ENCODE measurements around the gene IL1F10. TPM values are rescaled to one million over a fixed set of nuclear protein-coding genes. Genes with fewer than 3 reads are reported as not detected.
A peak's percentile ranks its signal among the peaks of the same experiment; 100 is the strongest.

The IL1F10 gene
- total and polyA plus RNA-seq, 2 of the 8 experiments (the other 6 are each of a cell fraction or from before 2014, with no cell fraction given): not detected

DNA sequence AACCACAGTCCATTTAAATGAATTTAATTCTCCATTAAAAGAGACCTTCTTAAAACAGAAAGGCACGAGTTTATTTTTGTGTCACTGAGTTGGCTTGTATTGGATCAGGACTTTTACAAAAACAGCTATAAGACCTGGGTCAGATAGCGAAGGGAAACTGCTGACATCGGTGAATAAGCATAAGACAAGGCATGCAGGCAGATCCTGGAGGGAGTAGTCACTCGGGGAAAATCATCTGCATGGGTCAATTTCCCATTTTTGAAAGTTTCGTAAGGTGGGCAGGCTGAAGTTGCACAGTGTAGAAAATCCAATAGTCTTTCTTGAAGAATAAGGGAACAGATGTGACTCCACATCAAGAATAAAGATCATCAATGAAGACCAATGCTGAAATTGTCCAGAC is 28.1 kb upstream of the IL1F10 start:
- no peak for FAIRE-seq
- POLR2A ChIA-PET (ENCODE audit: partially characterized antibody): no interaction called here

More for the DNA sequence above, 28.1 kb upstream of the IL1F10 start:
- Histone ChIP-seq H3K36me3 (ENCODE audit: control insufficient read depth in 2 of 4, insufficient read depth in 4 of 4, low read length in 3 of 4) (no peaks in the 10 kb centered on the region), H3K9ac (replicated peaks in 1 of 4; ENCODE audit: extremely low read depth in 1 of 4, low read depth in 3 of 4, low read length in 3 of 4) (no peak overlapping the region), H3K4me3 (ENCODE audit: extremely low read depth in 1 of 4, insufficient read depth in 2 of 4, low read depth in 3 of 4, low read length in 4 of 4) (no peak overlapping the region), H4K8ac (ENCODE audit: extremely low read depth, insufficient read depth, low read length) (no peak overlapping the region), H3K18ac (ENCODE audit: extremely low read depth, low read length) (no peak overlapping the region), H4K91ac (replicated peaks; ENCODE audit: insufficient read length, low read length) (no peak overlapping the region), H3K4me1 (replicated peaks in 1 of 4; ENCODE audit: control insufficient read depth in 3 of 4, insufficient read depth in 4 of 4, low read length in 3 of 4) (no peaks in the 10 kb centered on the region), H2BK120ac (replicated peaks; ENCODE audit: low read depth, low read length) (no peak overlapping the region), H4K5ac (ENCODE audit: insufficient read length, low read depth, low read length) (no peak overlapping the region), H2BK12ac (ENCODE audit: low read depth, low read length) (no peak overlapping the region), H3K23ac (ENCODE audit: insufficient read length) (no peak overlapping the region), H3K79me2 (ENCODE audit: control insufficient read depth in 1 of 2, insufficient read depth in 2 of 2, low read length in 2 of 2) (no peaks in the 10 kb centered on the region), H2AK5ac (ENCODE audit: low read depth, low read length) (no peak overlapping the region), H3K9me3 (ENCODE audit: insufficient read depth in 2 of 2, low read depth in 1 of 2, low read length in 1 of 2) (no peaks in the 10 kb centered on the region), H3K4me2 (ENCODE audit: insufficient read depth in 1 of 2, low read depth in 2 of 2, low read length in 2 of 2) (no peak overlapping the region), H3K27ac (ENCODE audit: low read depth, low read length) (no peak overlapping the region), H3K23me2 (ENCODE audit: low read depth, low read length) (no peaks in the 10 kb centered on the region), H3K56ac (replicated peaks; ENCODE audit: insufficient read length, low read depth, low read length) (no peak overlapping the region), H2BK5ac (ENCODE audit: low read depth, low read length) (no peak overlapping the region), H2AFZ (ENCODE audit: low read length) (no peak overlapping the region), H2BK20ac (ENCODE audit: low read length) (no peak overlapping the region), H3K14ac (ENCODE audit: insufficient read length) (no peak overlapping the region), H2BK15ac (ENCODE audit: low read length) (no peak overlapping the region), H3K4ac (replicated peaks; ENCODE audit: insufficient read length, low read depth, low read length) (no peak overlapping the region), H3K27me3 (replicated peaks in 1 of 4; ENCODE audit: control insufficient read depth in 3 of 4, extremely low read depth in 1 of 4, insufficient read depth in 3 of 4, low read length in 3 of 4) (no peaks in the 10 kb centered on the region; a peak in 1 of 7 replicates), H4K20me1 (replicated peaks in 1 of 2; ENCODE audit: control insufficient read depth in 1 of 2, insufficient read depth in 2 of 2, low read length in 2 of 2) (no peaks in the 10 kb centered on the region), H3K79me1 (ENCODE audit: low read depth, low read length) (no peaks in the 10 kb centered on the region)
- no peak for TF ChIP-seq TAF1 (IDR thresholded peaks at IDR 0.05; ENCODE audit: low read depth, low read length)
- TF ChIP-seq NANOG (IDR thresholded peaks at IDR 0.05; ENCODE audit: insufficient read depth, low read depth, low read length, poor library complexity, severe bottlenecking): no peak
- no peak for TF ChIP-seq KDM1A (IDR thresholded peaks at IDR 0.05; ENCODE audit: borderline replicate concordance, low read length)
- TF ChIP-seq SIRT6 (IDR thresholded peaks at IDR 0.05; ENCODE audit: low read length): no peak
- peak; percentile 6; the same call in 1 of the 2 replicates for TF ChIP-seq MAFK (IDR thresholded peaks at IDR 0.05; ENCODE audit: low read depth, low read length)
- DNase-seq (ENCODE audit: low read depth in 1 of 2, low spot score in 2 of 2): no peak
- 45% methylated on average over 5 of the region's 5 CpGs; no CpG with 5 or more reads in 1 of the 2 experiments for WGBS, 2 experiments (ENCODE audit: extremely low coverage in 1 of 2, insufficient coverage in 1 of 2, insufficient read length in 1 of 2, insufficient replicate concordance in 2 of 2, low coverage in 1 of 2, low lambda C conversion rate in 2 of 2, missing lambda C conversion rate in 1 of 2)
- CTCF ChIA-PET (ENCODE audit: partially characterized antibody): no interaction called here
